Breast epithelium (tissue), 3 donors: Measurements from ENCODE around the gene LTBP4.

Experiments used
- POLR2A ChIP-seq: fragments of 450-650 bp; IDR thresholded peaks from one replicate; pipeline ENCODE4 v1.6.1; 2016; ENCODE audit warnings: antibody characterized with exemption, mild to moderate bottlenecking, moderate library complexity
- TF ChIP-seq, protein P1 (sequence below), 3 donors: fragments of 450-650 bp; IDR thresholded peaks; one replicate each; pipeline ENCODE4 v1.5.1; 2016 to 2017; ENCODE audit warnings: antibody characterized with exemption in 3 of 3, mild to moderate bottlenecking in 3 of 3, moderate library complexity in 3 of 3

DNA sequence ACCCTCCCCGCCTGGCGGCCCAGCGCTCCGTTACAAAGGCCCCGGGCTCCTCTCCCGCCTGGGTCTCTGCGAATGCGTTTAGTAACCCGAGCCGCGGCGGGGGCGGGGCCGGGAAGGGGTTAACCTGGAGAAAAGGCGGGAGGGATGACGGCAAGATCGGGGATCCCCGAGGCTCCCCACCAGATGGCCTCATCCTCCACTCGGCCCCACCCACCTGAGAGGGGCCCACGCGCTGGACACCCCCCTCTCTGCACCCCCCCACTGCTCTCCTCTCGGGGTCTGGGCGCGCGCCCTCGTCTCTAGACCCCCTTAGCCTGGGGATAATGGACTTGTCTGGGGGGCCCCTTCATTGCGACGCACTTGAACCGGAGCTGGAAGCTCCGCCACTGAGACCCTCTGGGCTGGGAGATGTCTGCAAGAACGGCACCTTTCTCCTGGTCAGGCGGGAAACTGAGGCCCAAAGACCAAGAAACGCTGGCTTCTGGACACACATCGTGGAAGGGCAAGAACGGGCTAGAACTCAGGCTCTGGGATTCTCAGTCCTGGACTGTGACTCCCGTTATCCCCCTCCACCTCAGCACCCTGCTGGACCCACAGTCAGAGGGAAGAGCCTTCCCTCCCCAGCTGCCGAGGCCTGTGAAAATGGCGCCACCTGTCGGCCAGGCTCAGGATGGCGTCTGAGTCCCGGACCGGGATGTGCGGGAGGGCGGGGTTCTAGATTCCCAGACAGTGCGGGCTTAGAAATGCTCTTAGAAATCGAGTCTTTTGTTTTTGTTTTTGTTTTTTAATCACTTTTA lies 2.9 kb upstream of the LTBP4 start:
- TF ChIP-seq, protein P1, sequence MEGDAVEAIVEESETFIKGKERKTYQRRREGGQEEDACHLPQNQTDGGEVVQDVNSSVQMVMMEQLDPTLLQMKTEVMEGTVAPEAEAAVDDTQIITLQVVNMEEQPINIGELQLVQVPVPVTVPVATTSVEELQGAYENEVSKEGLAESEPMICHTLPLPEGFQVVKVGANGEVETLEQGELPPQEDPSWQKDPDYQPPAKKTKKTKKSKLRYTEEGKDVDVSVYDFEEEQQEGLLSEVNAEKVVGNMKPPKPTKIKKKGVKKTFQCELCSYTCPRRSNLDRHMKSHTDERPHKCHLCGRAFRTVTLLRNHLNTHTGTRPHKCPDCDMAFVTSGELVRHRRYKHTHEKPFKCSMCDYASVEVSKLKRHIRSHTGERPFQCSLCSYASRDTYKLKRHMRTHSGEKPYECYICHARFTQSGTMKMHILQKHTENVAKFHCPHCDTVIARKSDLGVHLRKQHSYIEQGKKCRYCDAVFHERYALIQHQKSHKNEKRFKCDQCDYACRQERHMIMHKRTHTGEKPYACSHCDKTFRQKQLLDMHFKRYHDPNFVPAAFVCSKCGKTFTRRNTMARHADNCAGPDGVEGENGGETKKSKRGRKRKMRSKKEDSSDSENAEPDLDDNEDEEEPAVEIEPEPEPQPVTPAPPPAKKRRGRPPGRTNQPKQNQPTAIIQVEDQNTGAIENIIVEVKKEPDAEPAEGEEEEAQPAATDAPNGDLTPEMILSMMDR (IDR thresholded peaks at IDR 0.05), result peak; percentile 94 to 98 (median 96)
- no peak for TF ChIP-seq POLR2A
